Measurements from ENCODE around the gene TPPP3.

DNA sequence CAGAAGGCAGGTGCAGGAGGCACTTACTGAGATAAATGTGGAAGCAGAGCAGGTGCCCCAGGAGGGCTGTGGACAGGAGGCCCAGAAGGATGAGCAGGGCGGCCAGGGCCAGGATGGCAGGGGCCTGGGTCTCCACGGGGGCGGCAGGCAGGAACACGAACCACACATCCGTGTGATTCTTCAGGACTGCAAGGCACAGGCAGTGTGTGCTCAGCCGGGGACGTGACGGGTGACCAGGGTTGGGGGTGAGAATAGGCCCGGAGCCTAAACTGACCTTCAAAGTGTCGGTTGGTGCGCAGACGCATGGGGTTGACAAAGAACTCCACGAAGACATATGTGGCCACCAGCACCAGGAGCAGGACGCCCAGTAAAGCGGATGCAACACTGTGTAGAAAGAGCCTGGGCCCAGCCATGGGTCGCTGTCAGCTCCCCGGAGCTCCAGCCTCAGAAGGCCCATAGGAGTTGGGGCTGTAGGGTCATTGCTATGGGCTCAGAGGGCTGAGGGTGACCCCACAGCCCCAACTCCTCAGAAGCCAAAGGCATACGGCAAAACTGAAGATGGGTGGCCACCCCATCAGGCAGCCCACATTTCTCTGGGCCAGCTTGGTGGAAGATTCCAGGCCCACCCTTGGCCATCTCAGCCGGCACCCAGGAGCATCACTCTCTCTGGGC, 5.4 kb upstream of the TPPP3 start:
- TF ChIP-seq, protein P1, sequence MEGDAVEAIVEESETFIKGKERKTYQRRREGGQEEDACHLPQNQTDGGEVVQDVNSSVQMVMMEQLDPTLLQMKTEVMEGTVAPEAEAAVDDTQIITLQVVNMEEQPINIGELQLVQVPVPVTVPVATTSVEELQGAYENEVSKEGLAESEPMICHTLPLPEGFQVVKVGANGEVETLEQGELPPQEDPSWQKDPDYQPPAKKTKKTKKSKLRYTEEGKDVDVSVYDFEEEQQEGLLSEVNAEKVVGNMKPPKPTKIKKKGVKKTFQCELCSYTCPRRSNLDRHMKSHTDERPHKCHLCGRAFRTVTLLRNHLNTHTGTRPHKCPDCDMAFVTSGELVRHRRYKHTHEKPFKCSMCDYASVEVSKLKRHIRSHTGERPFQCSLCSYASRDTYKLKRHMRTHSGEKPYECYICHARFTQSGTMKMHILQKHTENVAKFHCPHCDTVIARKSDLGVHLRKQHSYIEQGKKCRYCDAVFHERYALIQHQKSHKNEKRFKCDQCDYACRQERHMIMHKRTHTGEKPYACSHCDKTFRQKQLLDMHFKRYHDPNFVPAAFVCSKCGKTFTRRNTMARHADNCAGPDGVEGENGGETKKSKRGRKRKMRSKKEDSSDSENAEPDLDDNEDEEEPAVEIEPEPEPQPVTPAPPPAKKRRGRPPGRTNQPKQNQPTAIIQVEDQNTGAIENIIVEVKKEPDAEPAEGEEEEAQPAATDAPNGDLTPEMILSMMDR (conservative IDR thresholded peaks at IDR 0.05; ENCODE audit: low read depth, low read length) = no peak
- TF ChIP-seq EZH2 (IDR thresholded peaks at IDR 0.05; ENCODE audit: borderline replicate concordance, low read depth, low read length, poor library complexity, severe bottlenecking) = no peak
